Measurements from ENCODE around the gene TBATA.

GRCh38 chr10:70820976-70821750 lies 36.0 kb upstream of the TBATA start:
- TF ChIP-seq CTCF (conservative IDR thresholded peaks at IDR 0.05), result peak; percentile 17; the same call in 1 of the 2 replicates
- TF ChIP-seq ZFX (IDR thresholded peaks at IDR 0.05), result no peak

All from C4-2B (cell line).